Stimulated activated naive CD4-positive, alpha-beta T cell treated with Interleukin-2 at 50 U/mL for 16 hours (primary cell): Measurements from ENCODE around the gene NEMP2.

Source experiments
- DNase-seq: peaks from one replicate; lab custom pipeline; 2025; lab: John Stamatoyannopoulos, UW

NEMP2 gene

DNA sequence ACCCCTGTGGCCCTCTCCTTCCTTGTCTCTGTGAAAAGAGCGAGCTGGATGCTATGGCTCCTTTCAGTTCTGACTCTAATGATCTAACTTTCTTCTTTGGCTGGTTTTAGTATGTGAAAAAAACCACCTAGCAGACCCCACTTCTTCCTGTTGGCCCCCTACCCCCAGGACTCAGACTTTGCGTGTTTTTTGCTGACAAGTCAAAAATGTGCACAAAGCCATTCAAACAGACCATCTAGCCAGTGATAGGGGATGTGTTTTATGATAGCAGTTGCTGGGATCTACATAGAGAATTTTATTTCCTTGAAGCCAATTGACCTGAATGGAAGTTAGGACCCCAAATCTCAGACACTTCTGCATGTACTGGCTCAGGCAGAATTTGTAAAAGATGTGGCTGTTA, 77.3 kb downstream of the NEMP2 start:
- DNase-seq, result no peak

DNA sequence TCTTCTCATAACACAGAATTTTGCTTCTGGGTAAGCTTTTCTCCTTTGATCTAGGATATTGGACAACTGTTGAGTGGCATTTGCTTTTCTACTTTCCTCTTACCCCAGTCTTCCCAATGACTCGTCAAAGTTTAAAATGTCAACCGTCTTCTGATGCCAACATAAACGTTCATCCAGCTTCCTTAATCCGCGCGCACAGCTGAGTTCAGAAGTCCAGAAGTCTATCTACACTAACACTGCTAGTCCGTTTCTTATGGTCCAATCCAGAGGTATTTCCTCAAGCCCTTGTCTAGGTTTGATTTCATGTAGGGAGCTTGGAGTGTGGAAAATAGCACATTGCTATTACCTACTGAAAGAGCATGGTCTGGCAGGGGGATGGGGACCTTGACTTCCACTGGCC, 77.7 kb downstream of the NEMP2 start:
- no peak for DNase-seq

DNA sequence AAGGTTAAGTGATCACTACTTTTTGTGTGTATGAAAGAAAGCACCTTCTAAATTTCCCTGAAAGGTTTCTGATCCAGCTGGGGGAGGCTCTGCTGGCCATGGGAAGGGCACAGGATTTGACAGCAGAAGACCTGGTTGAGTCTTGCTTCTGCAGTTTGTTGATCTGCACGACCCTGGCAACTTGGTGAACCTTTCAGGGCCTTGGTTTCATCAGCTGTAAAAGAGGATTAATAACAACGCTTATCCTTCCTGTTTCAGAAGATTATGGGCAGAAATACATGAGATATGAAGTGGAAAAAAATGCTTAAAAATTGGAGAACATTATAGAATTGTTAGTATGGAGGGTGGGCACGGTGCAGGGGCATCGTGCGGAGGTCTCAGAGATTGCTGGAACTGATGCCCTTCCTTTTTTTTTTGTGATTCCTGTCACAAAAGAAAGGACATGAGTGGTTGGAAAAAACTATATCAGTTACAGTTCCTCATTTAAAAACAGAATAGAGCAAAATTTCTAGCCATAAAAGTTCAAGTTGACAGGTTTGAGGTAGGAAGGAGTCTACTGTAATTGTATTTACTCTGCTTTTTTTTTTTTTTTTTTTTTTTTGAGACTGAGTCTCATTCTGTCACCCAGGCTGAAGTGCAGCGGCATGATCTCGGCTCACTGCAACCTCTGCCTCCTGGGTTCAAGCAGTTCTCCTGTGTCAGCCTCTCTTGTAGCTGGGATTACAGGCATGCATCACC, 79.0 kb downstream of the NEMP2 start:
- no peak for DNase-seq

DNA sequence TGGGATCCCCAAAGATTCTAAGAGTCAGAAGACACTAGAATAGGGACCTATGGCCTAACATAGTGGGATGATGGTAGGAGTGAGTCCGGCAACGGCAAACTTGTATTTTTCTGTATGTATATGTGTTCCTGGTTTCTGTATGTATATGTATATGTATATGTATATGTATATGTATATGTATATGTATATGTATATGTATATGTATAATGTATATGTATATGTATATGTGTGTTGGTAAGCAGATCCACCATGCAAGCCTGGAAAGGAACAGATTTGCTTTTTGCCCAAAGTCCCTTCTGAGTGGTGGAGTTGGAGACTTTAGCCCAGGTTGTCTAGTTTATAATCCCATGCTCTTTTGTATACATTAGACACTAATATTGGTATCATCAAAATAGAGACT, 79.7 kb downstream of the NEMP2 start:
- no peak for DNase-seq
